Erythroblast (primary cell): ENCODE results near the gene RNF217.
A peak's percentile ranks its signal among the peaks of the same experiment; 100 is the strongest.

Experiments
- DNase-seq, 2 experiments: peaks; one replicate each; lab custom pipeline; 2025; lab: John Stamatoyannopoulos, UW
- GATA1 ChIP-seq: IDR thresholded peaks from 2 replicates; pipeline ENCODE4 v1.6.1; 2011; ENCODE audit warnings: low read depth, mild to moderate bottlenecking, control low read depth, low read length, moderate library complexity
- POLR2A ChIP-seq: IDR thresholded peaks from 2 replicates; pipeline ENCODE4 v1.6.1; 2011; ENCODE audit warnings: mild to moderate bottlenecking, low read length

RNF217 gene

DNA sequence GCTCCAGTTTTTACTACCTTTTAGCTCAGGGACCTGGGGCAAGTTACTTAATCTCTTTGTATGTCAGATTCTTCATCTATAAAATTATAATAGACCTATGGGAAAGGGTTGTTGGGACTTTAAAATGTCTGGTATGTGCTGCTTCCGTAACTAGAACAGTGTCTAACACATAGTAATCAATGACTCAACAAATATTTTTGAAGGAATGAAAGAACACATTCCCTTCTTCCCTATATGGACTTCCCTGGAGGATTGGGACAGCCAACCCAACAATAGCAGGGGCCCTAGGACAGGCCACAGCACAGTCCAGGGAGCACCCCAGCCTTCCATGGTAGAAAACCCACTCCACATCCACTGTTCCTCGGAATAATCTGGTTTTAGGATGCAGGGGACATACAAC lies 140.7 kb downstream of the RNF217 start:
- TF ChIP-seq POLR2A = no peak
- TF ChIP-seq GATA1 = no peak
- DNase-seq = no peak

DNA sequence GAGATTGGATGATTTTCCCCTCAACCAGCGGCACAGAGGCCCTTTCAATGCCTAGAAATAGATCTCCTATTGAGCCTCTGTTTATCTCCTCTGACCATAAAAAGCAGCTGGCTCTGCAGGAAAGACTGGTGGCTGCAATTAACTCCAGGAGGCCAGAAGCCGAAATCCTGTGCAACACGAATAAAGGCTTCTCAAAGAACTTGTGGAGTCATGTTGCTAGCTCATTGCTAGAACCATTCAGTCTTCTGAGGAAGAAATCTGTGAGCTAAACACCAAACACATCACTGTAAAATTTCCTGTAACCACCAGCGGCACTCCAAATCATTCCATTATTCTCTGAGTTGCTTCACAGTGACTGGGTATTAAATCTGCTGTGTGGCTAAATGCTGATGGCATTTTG lies 142.2 kb downstream of the RNF217 start:
- TF ChIP-seq POLR2A (no peak), GATA1 (no peak)
- DNase-seq = no peak

DNA sequence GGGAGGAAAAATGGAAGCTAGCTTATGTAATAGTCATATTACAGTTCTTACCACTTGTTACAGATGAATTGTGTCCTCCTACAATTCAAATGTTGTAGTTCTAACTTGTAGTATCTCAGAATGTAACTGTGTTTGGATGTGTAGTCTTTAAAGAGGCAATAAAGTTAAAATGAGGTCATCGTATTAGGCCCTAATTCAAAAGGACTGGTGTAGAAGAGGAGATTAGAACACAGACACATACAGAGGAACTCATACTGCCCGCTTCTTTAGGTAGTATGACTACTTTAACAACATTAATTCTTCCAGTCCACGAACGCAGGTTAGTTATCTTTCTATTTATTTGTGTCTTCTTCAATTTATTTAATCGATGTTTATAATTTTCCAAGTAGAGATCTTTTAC lies 144.8 kb downstream of the RNF217 start:
- TF ChIP-seq POLR2A = no peak
- TF ChIP-seq GATA1 = no peak
- DNase-seq = no peak

DNA sequence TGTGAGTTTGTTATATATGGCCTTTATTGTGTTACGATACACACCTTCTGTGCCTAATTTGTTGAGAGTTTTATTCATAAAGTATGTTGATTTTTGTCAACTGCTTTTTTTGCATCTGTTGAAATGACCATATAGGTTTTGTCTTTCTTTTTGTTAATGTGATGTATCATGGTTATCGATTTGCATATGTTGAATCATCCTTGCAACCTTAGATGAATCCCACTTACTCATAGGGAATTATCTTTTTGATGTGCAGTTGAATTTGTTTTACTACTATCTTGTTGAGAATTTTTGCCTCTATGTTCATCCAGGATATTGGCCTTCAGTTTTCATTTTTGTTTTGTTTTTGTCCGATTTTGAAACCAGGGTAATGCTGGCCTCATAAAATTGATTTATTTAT lies 145.7 kb downstream of the RNF217 start:
- no peak for DNase-seq

DNA sequence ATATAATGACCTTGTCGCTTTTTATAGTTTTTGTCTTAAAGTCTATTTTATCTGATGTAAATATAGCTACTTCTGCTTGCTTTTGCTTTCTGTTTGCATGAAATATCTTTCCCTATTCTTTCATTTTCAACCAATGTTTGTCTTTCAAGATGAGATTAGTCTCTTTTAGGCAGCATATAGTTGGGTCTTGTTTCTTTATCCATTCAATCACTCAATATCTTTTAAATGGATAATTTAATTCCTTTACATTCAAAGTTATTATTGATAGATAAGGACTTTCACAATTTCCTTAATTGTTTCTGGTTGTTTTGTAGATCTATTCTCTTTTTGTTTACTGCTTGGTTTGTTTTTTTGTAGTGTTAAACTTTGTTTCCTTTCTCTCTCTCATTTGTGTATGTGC lies 147.8 kb downstream of the RNF217 start:
- TF ChIP-seq POLR2A (no peak), GATA1 (no peak)
- DNase-seq = no peak

More for the DNA sequence above, 145.7 kb downstream of the RNF217 start:
- TF ChIP-seq POLR2A = no peak
- TF ChIP-seq GATA1 = no peak

DNA sequence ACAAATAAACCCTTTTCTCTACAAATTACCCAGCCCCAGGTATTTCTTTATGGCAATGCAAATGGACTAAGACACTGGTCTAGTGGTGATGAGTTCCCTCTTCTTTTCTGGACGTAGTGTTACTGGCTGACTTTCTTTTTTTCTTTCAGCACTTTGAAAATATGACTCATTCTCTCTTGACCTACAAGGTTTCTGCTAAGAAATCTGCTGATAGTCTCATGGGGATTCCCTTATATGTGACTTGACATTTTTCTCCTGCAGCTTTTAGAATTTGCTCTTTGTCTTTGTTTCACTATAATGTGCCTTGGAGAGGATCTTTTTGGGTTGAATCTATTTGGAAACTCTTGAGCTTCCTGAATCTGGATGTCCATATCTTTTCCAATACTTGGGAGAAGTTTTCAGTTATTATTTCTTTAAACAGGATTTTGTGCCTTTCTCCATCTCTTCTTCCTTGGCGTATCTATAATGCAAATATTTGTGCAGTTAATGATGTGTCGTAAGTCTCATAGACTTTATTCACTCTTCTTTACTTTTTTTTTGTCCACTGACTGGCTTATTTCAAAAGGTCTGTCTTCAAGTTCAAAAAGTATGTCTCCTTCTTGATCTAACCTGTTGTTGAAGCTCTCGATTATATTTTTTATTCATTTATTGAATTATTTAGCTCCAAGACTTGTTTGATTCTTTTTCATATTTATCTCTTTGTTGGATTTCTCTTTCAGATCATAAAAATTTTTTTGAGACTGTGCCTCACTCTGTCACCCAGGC lies 149.2 kb downstream of the RNF217 start:
- TF ChIP-seq GATA1 (no peak), POLR2A (no peak)

DNA sequence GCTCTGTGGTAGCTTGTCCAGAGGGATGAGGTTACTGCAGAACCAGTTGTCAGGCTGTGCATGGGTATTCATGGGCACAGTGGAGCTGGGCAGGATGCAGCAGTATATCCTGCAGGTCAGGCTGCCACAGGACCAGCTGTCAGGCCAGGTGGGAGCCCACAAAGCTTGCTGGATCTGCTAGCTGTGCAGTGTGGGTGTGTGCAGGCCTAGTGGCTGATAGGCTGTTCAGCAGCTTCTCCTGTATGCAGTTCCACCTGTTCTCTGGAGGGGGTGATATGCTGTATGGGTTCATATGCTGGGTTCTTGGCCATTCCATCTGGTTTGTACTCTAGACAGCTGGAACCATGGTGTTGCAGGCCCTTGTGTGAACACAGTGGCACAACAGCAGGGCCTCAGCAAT lies 150.7 kb downstream of the RNF217 start:
- no peak for DNase-seq
- no peak for TF ChIP-seq GATA1
- TF ChIP-seq POLR2A = no peak

More for the DNA sequence above, 149.2 kb downstream of the RNF217 start:
- DNase-seq = no peak

DNA sequence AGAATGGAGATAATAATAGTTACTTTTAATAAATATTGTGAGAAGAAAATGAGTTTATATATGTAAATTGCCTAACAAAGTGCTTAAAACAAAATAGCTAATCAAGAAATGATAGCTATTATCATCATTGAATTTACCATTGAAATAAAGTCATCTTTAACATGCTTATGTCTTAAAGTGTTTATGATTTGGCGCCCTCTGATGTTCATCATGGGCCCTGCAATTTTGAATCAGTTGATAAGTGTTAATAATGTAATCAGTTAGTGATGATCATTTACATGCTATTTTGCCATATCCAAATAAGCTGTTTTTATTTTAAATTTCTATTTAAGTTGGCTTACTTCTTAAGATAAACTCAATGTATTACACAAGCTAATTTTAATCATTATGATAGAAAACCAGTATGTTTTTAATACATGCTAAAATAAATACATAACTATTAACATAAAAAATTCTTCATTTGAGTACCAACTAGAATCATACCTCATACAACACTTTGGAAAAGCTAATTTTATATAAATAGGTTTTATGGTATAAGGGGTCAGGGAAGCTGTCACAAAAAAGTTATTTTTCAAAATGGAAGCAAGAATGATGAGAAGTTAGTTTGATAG lies 152.1 kb downstream of the RNF217 start:
- TF ChIP-seq POLR2A (no peak), GATA1 (no peak)
- peak; percentile 65 to 76 for DNase-seq

DNA sequence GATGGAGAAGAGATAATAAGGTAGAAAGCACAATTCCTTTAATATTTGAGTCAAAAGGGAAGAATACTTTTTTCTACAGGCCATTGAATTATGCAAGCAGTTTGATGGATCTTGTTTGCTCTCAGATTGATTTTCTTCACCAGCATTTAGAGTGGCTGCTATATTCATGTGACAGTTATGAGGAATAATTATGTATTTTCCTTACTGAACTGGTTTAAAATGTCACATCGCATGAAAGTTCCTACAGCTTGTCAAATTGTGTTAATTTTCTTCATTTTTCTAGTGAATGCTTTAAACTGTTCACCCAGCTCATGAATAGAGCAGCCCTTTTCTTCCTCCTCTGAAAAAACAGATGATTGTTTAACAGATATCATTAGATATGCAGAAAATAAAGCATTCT lies 153.9 kb downstream of the RNF217 start:
- DNase-seq = no peak
- TF ChIP-seq GATA1 (no peak), POLR2A (no peak)

DNA sequence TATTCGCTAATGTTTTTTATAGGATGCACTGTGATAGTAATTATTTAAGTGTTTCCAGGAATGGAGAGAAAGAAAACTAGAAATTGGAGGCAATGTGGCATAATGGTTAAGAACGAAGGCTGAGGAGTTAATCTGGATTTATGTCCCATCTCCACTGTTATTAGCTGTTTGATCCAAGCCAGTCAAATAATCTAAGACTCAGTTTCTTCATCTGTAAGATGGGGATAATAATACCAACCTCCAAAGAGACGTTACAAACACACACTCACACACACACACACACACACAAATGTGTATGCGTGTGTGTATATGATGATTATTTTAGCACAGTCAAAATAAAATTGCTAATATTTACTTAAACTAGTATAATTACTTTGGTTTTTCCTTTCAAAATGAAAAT lies 154.5 kb downstream of the RNF217 start:
- DNase-seq = no peak
- TF ChIP-seq GATA1 (no peak), POLR2A (no peak)

DNA sequence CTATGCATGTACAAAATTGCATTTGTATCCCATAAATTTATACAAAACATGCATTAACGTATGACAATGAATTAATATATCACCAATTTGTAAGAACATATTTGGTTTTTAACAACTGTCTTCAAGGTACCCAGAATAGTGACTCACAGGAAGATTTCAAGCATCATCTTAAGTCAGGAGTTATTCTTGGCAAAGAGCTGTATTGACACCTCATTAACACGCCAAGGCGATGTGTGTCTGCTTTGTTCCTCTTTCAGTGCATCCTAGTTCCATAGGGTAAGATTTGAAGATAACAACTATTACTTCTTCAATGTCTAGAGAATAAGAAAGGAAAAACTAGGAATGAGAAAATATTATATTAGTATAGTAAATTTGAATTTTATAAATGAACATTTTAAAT lies 155.6 kb downstream of the RNF217 start:
- TF ChIP-seq GATA1 (no peak), POLR2A (no peak)
- DNase-seq = no peak

DNA sequence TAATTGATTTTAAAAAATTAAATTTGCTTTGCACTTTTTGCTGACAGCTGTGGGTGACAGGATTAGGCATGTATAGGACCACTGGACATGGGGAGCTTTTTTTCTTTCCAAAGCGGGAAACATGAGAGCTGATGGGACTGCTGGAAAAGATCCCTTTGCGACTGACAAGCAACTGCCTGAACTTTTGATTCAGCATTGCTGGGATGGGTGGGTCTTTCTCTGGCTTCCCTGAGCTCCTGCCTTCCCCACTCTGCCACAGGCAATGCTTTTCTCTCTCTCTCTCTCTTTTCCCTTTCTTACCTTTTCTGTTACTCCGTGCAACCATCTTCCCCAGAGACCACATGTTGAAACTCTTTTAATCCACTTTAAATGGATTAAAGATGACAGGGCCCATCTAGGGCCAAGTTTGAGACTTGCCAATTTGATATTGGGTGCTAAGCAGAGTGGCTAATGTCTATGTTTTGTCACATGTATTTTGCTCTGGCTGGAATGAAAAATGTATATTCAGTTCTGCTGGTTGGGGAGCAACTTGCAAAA lies 157.9 kb downstream of the RNF217 start:
- no peak for DNase-seq
- TF ChIP-seq GATA1 = no peak
- no peak for TF ChIP-seq POLR2A

DNA sequence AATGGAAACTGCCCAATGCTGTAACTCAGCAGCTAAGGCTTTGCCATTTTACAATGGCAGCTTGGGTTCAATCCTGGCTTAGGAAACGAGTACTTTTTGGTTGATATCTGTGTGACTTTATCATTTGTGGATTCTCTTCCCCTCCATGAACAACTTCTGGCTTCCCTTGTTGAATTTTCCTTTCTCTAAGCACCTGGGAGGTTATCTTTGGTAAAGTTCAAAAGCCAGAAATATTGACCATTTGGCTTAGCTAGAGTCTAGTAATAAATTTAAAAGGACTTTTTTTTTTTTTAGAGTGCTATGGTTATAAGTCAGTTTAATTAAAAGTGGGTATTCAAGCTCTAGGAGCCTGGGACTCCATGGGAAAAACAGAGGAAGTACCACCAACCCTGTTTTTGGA lies 159.7 kb downstream of the RNF217 start:
- no peak for DNase-seq
- no peak for TF ChIP-seq GATA1
- no peak for TF ChIP-seq POLR2A

DNA sequence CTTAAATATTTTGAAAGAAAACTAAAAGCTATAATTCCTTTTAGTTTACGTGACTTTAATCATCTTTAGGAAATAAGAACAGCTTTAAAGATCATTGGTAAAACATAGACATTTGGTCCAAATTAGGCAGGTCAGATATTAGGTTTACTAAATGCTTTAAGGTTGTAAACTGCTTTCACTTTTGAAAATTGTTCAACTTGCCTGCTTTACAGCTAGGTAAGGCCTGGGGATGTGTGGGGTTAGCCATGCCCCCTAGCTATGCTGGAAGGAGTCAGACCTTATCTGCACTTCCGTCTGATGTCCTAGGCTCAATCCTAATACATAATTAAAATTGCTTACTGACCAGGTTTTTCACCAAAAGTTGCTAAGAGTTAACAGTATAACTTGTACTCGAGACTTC lies 160.8 kb downstream of the RNF217 start:
- no peak for TF ChIP-seq GATA1
- TF ChIP-seq POLR2A = no peak
- no peak for DNase-seq
